Measurements from ENCODE around the gene STUB1. TPM values are rescaled to one million over a fixed set of nuclear protein-coding genes. Genes with fewer than 3 reads are reported as not detected.
A peak's percentile ranks its signal among the peaks of the same experiment; 100 is the strongest.

STUB1 gene
- total and polyA plus RNA-seq, 5 donors, result 114 to 126 (median 119) TPM

DNA sequence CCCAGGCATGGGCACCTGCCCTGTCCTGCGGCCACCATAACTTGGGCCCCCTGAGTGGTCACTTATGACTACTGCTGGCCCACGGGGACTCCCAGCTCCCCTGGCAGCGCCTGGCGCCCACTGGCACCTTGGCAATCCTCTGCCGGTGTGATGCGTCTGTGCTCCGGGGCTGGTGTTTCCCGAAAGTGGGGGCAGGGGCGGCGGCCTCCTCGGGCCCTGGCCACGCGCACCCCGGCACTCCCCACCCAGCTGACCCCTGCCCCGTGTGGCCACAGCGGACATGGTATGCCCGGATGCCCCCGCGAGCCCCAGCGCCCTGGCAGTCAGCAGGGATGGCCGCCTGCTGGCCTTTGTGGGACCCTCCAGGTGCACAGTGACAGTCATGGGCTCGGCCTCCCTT lies 22.7 kb upstream of the STUB1 start:
- Histone ChIP-seq H3K4me1 (ENCODE audit: control insufficient read depth, insufficient read depth, low read length) (no peaks in the 10 kb centered on the region), H3K4me3 (ENCODE audit: low read length) (no peak overlapping the region), H3K27ac (ENCODE audit: low read length) (no peak overlapping the region), H3K9me3 (ENCODE audit: control insufficient read depth, low read length) (no peaks in the 10 kb centered on the region), H3K27me3 (ENCODE audit: control insufficient read depth, insufficient read depth) (no peaks in the 10 kb centered on the region)
- DNase-seq (no peak), ATAC-seq (no peak)
- WGBS, result 94% methylated on average over 22 of the region's 22 CpGs
- intact Hi-C loops (cut with DNase I), result loop anchor here in 1 of 4 donors (5.0 kb wide), 1 partner anchor 75 kb away; no protein-coding TSS in a partner anchor

GRCh38 chr16:658679-659571 lies 21.3 kb upstream of the STUB1 start:
- no peak for ATAC-seq

DNA sequence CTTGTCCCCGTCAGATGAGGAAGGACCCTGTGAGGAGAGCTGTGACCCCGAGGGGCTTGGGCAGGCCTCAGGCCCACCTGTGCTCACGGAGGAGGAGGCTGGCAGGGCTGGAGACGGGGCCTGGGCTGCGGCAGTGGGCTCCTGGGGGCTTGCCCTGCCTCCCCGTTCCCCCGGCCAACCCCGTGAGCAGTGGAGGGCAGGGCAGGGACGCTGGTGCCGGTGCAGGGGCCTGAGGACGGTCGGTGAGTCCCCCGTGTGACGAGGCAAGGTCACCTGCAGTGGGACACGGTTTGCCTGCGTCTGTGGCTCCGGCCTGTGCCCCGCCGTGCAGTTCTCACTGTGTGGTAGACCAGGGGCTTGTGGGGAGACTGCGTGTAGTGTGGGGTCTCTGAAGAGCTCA lies 20.6 kb upstream of the STUB1 start:
- peak in 1 of 2 donors; percentile 1 for ATAC-seq
- Histone ChIP-seq H3K4me1 (ENCODE audit: control insufficient read depth, insufficient read depth, low read length) (no peaks in the 10 kb centered on the region), H3K27me3 (ENCODE audit: control insufficient read depth, insufficient read depth) (no peaks in the 10 kb centered on the region), H3K27ac (ENCODE audit: low read length) (no peak overlapping the region), H3K9me3 (ENCODE audit: control insufficient read depth, low read length) (no peaks in the 10 kb centered on the region), H3K4me3 (ENCODE audit: low read length) (no peak overlapping the region)
- 87% methylated on average over 20 of the region's 20 CpGs for WGBS
- DNase-seq, result no peak
- intact Hi-C loops (cut with DNase I), result loop anchor here (5.0 to 10.0 kb wide), 4 partner anchors 72 to 265 kb away; partner anchors contain the start of gene NME4 (in 1 of the 4)

More at GRCh38 chr16:658679-659571, 21.3 kb upstream of the STUB1 start:
- no peaks in the 10 kb centered on the region for H3K9me3 ChIP-seq (ENCODE audit: control insufficient read depth, low read length)
- no peak for DNase-seq
- no peak overlapping the region for H3K27ac ChIP-seq (ENCODE audit: low read length)
- H3K4me1 ChIP-seq (ENCODE audit: control insufficient read depth, insufficient read depth, low read length), result no peaks in the 10 kb centered on the region
- intact Hi-C loops (cut with DNase I), result loop anchor here in 1 of 4 donors (5.0 kb wide), 1 partner anchor 77 kb away; no protein-coding TSS in a partner anchor
- H3K27me3 ChIP-seq (ENCODE audit: control insufficient read depth, insufficient read depth), result no peaks in the 10 kb centered on the region
- 91% methylated on average over 35 of the region's 35 CpGs for WGBS
- no peak overlapping the region for H3K4me3 ChIP-seq (ENCODE audit: low read length)

- H3K9me3 ChIP-seq (ENCODE audit: control insufficient read depth, low read length), result no peaks in the 10 kb centered on the region
- no peaks in the 10 kb centered on the region for H3K4me1 ChIP-seq (ENCODE audit: control insufficient read depth, insufficient read depth, low read length)
- intact Hi-C loops (cut with DNase I), result loop anchor here in 3 of 4 donors (5.0 to 10.0 kb wide), 3 partner anchors 73 to 265 kb away; partner anchors contain the start of gene NME4 (in 1 of the 3)
- ATAC-seq (peak in 1 of 2 donors; percentile 4), DNase-seq (no peak)
- H3K27me3 ChIP-seq (ENCODE audit: control insufficient read depth, insufficient read depth), result no peaks in the 10 kb centered on the region
- no peak overlapping the region for H3K4me3 ChIP-seq (ENCODE audit: low read length)
- WGBS, result 58% methylated on average over 6 of the region's 6 CpGs
- peak overlapping the region; percentile 39 for H3K27ac ChIP-seq (ENCODE audit: low read length)
Observed at GRCh38 chr16:660132-660458, 20.1 kb upstream of the STUB1 start.

DNA sequence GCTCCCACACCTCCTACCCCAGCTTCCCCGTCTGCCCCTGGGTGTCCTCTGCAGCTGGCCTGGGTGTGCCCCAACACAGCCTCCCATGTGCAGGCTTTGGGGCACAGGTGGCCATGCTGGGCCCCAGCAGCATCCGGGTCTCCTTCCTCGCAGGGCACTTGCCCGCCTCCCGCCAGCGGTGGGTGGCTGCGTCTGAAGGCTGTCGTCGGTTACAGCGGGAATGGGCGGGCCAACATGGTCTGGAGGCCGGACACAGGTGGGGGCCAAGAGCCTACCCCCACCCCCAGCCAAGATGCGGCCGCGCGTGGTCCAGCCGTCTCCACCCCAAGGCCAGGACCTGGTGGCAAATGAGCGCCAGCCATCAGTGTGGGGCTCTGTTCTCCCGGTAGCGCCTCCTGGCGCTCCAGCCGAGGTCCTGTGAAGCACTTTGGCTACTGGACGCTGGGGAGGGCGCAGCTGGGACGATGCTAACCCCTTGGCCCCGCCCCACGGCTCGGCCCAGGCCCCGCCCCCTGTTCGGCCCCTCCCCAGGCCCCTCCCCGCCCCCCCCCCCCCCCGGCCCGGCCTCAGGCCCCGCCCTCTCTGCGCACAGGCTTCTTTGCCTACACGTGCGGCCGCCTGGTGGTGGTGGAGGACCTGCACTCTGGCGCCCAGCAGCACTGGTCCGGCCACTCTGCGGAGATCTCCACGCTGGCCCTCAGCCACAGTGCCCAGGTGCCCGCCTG lies 19.6 kb upstream of the STUB1 start:
- Histone ChIP-seq H3K9me3 (ENCODE audit: control insufficient read depth, low read length) (no peaks in the 10 kb centered on the region), H3K4me3 (ENCODE audit: low read length) (no peak overlapping the region), H3K4me1 (ENCODE audit: control insufficient read depth, insufficient read depth, low read length) (no peaks in the 10 kb centered on the region), H3K27ac (ENCODE audit: low read length) (peak overlapping the region; percentile 39), H3K27me3 (ENCODE audit: control insufficient read depth, insufficient read depth) (no peaks in the 10 kb centered on the region)
- WGBS, result 24% methylated on average over 40 of the region's 43 CpGs
- intact Hi-C loops (cut with DNase I), result loop anchor here in 3 of 4 donors (5.0 to 10.0 kb wide), 3 partner anchors 73 to 266 kb away; partner anchors contain the start of gene NME4 (in 1 of the 3)
- peak; percentile 88 to 96 (median 95) for DNase-seq
- peak; percentile 78 to 85 for ATAC-seq

DNA sequence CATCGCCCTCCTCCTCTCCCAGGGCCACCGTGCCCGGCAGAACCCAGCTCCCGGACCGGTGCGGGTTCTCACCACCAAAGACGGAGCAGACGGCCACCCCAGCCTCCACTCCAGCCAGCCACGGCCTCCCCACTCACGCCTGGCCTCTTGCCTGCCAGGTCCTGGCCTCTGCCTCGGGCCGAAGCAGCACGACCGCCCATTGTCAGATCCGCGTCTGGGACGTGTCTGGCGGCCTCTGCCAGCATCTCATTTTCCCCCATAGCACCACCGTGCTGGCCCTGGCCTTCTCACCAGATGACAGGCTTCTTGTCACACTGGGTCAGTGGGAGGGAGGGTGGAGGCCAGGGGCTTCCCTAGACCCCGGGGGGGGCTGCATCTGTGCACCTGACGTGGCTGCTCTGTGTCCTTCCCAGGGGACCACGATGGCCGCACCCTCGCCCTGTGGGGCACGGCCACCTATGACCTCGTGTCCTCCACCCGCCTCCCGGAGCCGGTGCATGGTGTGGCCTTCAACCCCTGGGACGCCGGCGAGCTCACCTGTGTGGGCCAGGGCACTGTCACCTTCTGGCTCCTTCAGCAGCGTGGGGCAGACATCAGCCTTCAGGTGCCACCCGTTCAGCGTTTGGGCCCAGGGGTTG lies 18.9 kb upstream of the STUB1 start:
- Histone ChIP-seq H3K27ac (ENCODE audit: low read length) (no peak overlapping the region), H3K9me3 (ENCODE audit: control insufficient read depth, low read length) (no peaks in the 10 kb centered on the region), H3K4me3 (ENCODE audit: low read length) (no peak overlapping the region), H3K27me3 (ENCODE audit: control insufficient read depth, insufficient read depth) (no peaks in the 10 kb centered on the region), H3K4me1 (ENCODE audit: control insufficient read depth, insufficient read depth, low read length) (no peaks in the 10 kb centered on the region)
- intact Hi-C loops (cut with DNase I), result loop anchor here in 3 of 4 donors (5.0 to 10.0 kb wide), 3 partner anchors 74 to 267 kb away; partner anchors contain the start of gene NME4 (in 1 of the 3)
- ATAC-seq (peak; percentile 2 to 4), DNase-seq (no peak)
- 61% methylated on average over 35 of the region's 35 CpGs for WGBS

DNA sequence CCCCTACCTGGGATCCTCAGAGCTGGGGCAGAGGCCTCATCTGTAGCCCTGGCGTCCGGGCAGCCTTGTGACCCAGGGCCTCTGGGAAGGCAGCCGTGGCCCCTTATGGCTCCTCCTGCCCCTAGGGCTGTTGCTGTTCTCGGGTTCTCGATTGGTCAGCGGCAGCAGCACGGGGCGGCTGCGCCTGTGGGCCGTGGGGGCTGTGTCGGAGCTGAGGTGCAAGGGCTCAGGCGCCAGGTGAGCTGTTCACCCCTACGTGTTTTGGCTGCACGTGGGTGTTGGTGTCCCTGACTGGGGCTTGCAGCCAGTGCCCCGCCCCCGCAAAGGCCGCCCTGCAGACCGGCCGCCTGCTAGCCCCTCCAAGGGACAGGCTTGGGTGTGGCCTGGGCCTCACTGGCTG lies 18.1 kb upstream of the STUB1 start:
- ATAC-seq, result no peak
- intact Hi-C loops (cut with DNase I), result loop anchor here in 3 of 4 donors (5.0 to 10.0 kb wide), 3 partner anchors 75 to 267 kb away; partner anchors contain the start of gene NME4 (in 1 of the 3)
- Histone ChIP-seq H3K27me3 (ENCODE audit: control insufficient read depth, insufficient read depth) (no peaks in the 10 kb centered on the region), H3K9me3 (ENCODE audit: control insufficient read depth, low read length) (no peaks in the 10 kb centered on the region), H3K27ac (ENCODE audit: low read length) (no peak overlapping the region), H3K4me3 (ENCODE audit: low read length) (no peak overlapping the region), H3K4me1 (ENCODE audit: control insufficient read depth, insufficient read depth, low read length) (no peaks in the 10 kb centered on the region)
- WGBS, result 95% methylated on average over 19 of the region's 19 CpGs
- no peak for DNase-seq

DNA sequence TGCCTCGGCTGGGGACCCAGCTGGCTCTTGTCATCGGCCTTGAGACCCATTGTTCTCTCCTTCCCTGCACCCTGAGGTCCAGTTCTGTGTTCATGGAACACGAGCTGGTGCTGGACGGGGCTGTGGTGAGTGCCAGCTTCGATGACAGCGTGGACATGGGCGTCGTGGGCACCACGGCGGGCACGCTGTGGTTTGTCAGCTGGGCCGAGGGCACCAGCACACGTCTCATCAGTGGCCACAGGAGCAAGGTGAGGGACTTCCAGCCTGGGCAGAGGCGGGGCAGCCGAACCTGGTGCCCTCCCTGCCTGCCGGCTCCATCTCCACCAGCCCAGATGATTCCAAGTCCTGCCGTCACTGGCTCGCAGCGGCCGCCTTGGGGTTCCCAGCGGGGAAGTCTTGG lies 17.6 kb upstream of the STUB1 start:
- no peak for DNase-seq
- Histone ChIP-seq H3K4me3 (ENCODE audit: low read length) (no peak overlapping the region), H3K9me3 (ENCODE audit: control insufficient read depth, low read length) (no peaks in the 10 kb centered on the region), H3K27ac (ENCODE audit: low read length) (no peak overlapping the region), H3K27me3 (ENCODE audit: control insufficient read depth, insufficient read depth) (no peaks in the 10 kb centered on the region), H3K4me1 (ENCODE audit: control insufficient read depth, insufficient read depth, low read length) (no peaks in the 10 kb centered on the region)
- intact Hi-C loops (cut with DNase I), result loop anchor here in 3 of 4 donors (5.0 to 10.0 kb wide), 3 partner anchors 75 to 268 kb away; partner anchors contain the start of gene NME4 (in 1 of the 3)
- 94% methylated on average over 21 of the region's 21 CpGs for WGBS
- no peak for ATAC-seq

DNA sequence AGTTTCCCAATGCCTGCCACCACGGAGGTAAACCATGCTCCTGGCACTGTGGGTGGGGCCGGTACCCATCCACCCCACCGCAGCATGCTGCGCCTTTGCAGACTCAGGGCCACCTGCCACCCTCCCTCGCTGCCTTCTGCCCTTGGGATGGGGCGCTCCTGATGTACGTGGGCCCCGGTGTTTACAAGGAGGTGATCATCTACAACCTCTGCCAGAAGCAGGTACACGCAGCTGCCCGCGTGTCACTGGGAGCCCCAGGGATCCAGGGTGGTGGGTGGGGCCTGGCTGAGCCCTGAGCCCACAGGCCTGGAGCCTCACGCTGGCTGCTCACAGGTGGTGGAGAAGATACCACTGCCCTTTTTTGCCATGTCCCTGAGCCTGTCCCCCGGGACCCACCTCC lies 13.6 kb upstream of the STUB1 start:
- 86% methylated on average over 13 of the region's 13 CpGs for WGBS
- Histone ChIP-seq H3K27me3 (ENCODE audit: control insufficient read depth, insufficient read depth) (no peaks in the 10 kb centered on the region), H3K9me3 (ENCODE audit: control insufficient read depth, low read length) (no peaks in the 10 kb centered on the region), H3K4me3 (ENCODE audit: low read length) (no peak overlapping the region), H3K4me1 (ENCODE audit: control insufficient read depth, insufficient read depth, low read length) (peaks cover 3% of the 10 kb centered on the region), H3K27ac (ENCODE audit: low read length) (no peak overlapping the region)
- ATAC-seq (no peak), DNase-seq (no peak)
- intact Hi-C loops (cut with DNase I), result loop anchor here in 2 of 4 donors (10.0 kb wide), 2 partner anchors 82 to 272 kb away; partner anchors contain the start of gene NME4 (in 1 of the 2)

DNA sequence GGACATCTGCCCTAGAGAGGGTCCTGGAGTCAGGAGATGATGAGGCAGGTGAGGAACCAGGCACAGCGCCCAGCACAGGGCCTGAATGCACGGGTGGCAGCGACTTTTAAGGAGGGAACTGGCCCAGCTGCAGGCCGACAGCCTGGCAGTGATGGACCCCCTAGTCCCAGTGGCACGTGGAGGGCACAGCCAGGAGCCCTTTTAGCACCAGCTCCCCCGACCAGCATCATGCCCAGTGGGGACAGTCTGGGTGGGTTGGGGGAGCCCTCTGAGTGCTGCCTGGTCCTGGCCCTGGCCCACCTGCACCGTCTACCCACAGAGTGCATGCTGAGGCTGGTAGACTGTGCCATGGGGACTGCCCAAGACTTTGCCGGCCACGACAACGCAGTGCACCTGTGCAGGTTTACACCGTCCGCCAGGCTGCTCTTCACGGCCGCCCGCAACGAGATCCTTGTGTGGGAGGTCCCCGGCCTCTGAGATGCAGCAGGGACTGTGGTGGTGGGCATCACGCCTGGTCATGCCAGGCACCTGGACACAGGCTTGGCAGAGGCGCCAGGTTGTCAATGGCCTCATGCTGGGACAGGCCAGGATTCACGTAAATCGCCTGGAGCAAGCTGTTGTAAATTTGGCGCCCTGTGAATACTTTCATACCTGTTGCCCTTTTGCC lies 13.0 kb upstream of the STUB1 start:
- WGBS, result 83% methylated on average over 22 of the region's 22 CpGs
- DNase-seq, result no peak
- H3K9me3 ChIP-seq (ENCODE audit: control insufficient read depth, low read length), result no peaks in the 10 kb centered on the region
- ATAC-seq, result no peak
- H3K27ac ChIP-seq (ENCODE audit: low read length), result peak overlapping the region; percentile 22
- peaks cover 3% of the 10 kb centered on the region for H3K4me1 ChIP-seq (ENCODE audit: control insufficient read depth, insufficient read depth, low read length)
- H3K27me3 ChIP-seq (ENCODE audit: control insufficient read depth, insufficient read depth), result no peaks in the 10 kb centered on the region
- intact Hi-C loops (cut with DNase I), result loop anchor here in 2 of 4 donors (10.0 kb wide), 2 partner anchors 82 to 272 kb away; partner anchors contain the start of gene NME4 (in 1 of the 2)
- no peak overlapping the region for H3K4me3 ChIP-seq (ENCODE audit: low read length)
